GM18951 (cell line): ENCODE results near the gene SPESP1.

Source experiments
- POLR2A ChIP-seq: IDR thresholded peaks from 4 replicates; pipeline ENCODE4 v1.6.1; 2011; ENCODE audit warnings: mild to moderate bottlenecking; ENCODE audit not compliant: insufficient read length, insufficient read depth; ENCODE audit errors: extremely low read depth
- in situ Hi-C: fragments of 300-500 bp; cut with MboI; formaldehyde crosslinking; loops from one replicate; pipeline ENCODE4 v1.12.0; 2022; ENCODE audit warnings: low sequenced_read_pairs, mixed read lengths, inconsistent platforms; ENCODE audit not compliant: unreplicated experiment

Gene SPESP1

GRCh38 chr15:68990992-68991500 lies 60.7 kb downstream of the SPESP1 start:
- TF ChIP-seq POLR2A: no peak
- in situ Hi-C loops: no loop called here

- no peak for TF ChIP-seq POLR2A
- in situ Hi-C loops: no loop called here
Observed at GRCh38 chr15:68991723-68992122, 61.4 kb downstream of the SPESP1 start.

GRCh38 chr15:68992696-68993095 lies 62.4 kb downstream of the SPESP1 start:
- in situ Hi-C loops: no loop called here
- no peak for TF ChIP-seq POLR2A

- TF ChIP-seq POLR2A: no peak
- in situ Hi-C loops: no loop called here
Observed at GRCh38 chr15:68993276-68993675, 63.0 kb downstream of the SPESP1 start.

- in situ Hi-C loops: no loop called here
- TF ChIP-seq POLR2A: no peak
Observed at GRCh38 chr15:68994149-68994548, 63.8 kb downstream of the SPESP1 start.

- in situ Hi-C loops: no loop called here
- no peak for TF ChIP-seq POLR2A
Observed at GRCh38 chr15:68994981-68995761, 64.8 kb downstream of the SPESP1 start.
